Ishikawa (cell line): ENCODE data around the gene OGFOD2.

ENCODE experiments used
- EP300 ChIP-seq: IDR thresholded peaks from 2 replicates; pipeline ENCODE4 v1.6.1; 2012; ENCODE audit warnings: borderline replicate concordance
- MAX ChIP-seq: IDR thresholded peaks from 2 replicates; pipeline ENCODE4 v1.6.1; 2012
- TEAD4 ChIP-seq: IDR thresholded peaks from 2 replicates; pipeline ENCODE4 v1.6.1; 2012

DNA sequence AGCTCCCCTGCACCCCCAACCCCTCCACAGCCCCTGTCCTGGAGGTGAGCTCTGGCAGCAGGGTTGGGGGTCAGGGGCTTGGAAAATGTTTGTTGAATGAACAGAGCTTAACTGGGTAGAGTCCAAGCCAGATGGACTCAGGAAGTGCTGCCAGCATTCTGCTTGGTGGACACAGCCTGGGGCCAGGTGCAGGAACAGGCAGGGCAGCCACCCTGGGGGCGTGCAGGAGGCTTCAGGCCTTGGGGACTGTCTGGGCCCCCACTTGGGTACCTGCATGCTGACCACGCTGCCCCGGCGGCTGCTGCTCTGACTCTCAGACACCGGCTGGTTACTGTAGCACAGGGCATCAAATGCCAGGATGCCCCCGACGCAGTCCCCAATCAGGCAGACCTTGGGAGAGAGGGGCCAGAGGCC, 21.2 kb downstream of the OGFOD2 start:
- TF ChIP-seq MAX (no peak), EP300 (no peak), TEAD4 (no peak)
